OCI-LY7 (cell line): ENCODE data around the gene ANKRD33B. TPM values are rescaled to one million over a fixed set of nuclear protein-coding genes. Genes with fewer than 3 reads are reported as not detected.
A peak's percentile ranks its signal among the peaks of the same experiment; 100 is the strongest.

Experiments
- BruUV-seq: library from RNA; stranded (reverse); fragments of 400-500 nt; replicated peaks from 2 replicates; lab custom pipeline; 2021; lab: Mats Ljungman, UMichigan
- CTCF ChIA-PET: fragments of 300-600 bp; sonication (Branson Sonifier 250); formaldehyde crosslinking; loops from one replicate; lab custom pipeline; 2022; ENCODE audit warnings: antibody characterized with exemption; ENCODE audit not compliant: unreplicated experiment; lab: Charles Lee
- POLR2A ChIA-PET: fragments of 300-600 bp; sonication (Branson Sonifier 250); formaldehyde crosslinking; loops from one replicate; lab custom pipeline; 2022; ENCODE audit warnings: antibody characterized with exemption; lab: Charles Lee
- DNase-seq: peaks from one replicate; pipeline ENCODE4 v3.0.0-alpha.2; 2015; ENCODE audit warnings: low spot score
- H2AFZ ChIP-seq: fragments of 200-600 bp; sonication (generic), shearing (Covaris generic); 2 replicates; pipeline ENCODE4 v1.6.1; 2014; ENCODE audit warnings: mild to moderate bottlenecking, antibody characterized with exemption, low read length, moderate library complexity
- H3K27ac ChIP-seq: fragments of 200-600 bp; sonication (generic); 2 replicates; pipeline ENCODE4 v1.5.1; 2014; ENCODE audit warnings: mixed run types, low read depth, mild to moderate bottlenecking, moderate library complexity, low read length, inconsistent platforms; ENCODE audit not compliant: poor library complexity, severe bottlenecking
- H3K36me3 ChIP-seq: fragments of 200-600 bp; sonication (generic); 2 replicates; pipeline ENCODE4 v1.6.1; 2014; ENCODE audit warnings: mild to moderate bottlenecking, antibody characterized with exemption, low read length, moderate library complexity, mixed read lengths; ENCODE audit not compliant: insufficient read depth
- H3K4me1 ChIP-seq: fragments of 200-600 bp; sonication (generic); 2 replicates; pipeline ENCODE4 v1.5.1; 2014; ENCODE audit warnings: mild to moderate bottlenecking, low read length; ENCODE audit not compliant: insufficient read depth, poor library complexity, severe bottlenecking
- H3K4me2 ChIP-seq: fragments of 200-600 bp; sonication (generic); 2 replicates; pipeline ENCODE4 v1.6.1; 2014; ENCODE audit warnings: mild to moderate bottlenecking, low read length
- H3K4me3 ChIP-seq: fragments of 200-600 bp; sonication (generic); 2 replicates; pipeline ENCODE4 v1.5.1; 2014; ENCODE audit warnings: mild to moderate bottlenecking, low read depth, low read length; ENCODE audit not compliant: poor library complexity, severe bottlenecking
- H3K79me2 ChIP-seq: fragments of 200-600 bp; sonication (generic); 2 replicates; pipeline ENCODE4 v1.6.1; 2016; ENCODE audit warnings: low read depth, mild to moderate bottlenecking, low read length, moderate library complexity, mixed read lengths; ENCODE audit not compliant: insufficient read depth
- H3K9me2 ChIP-seq: fragments of 200-600 bp; sonication (generic); 2 replicates; pipeline ENCODE4 v1.6.1; 2016; ENCODE audit warnings: mild to moderate bottlenecking, low read length, mixed read lengths; ENCODE audit not compliant: insufficient read depth
- H3K9me3 ChIP-seq: fragments of 200-600 bp; sonication (generic); 2 replicates; pipeline ENCODE4 v1.6.1; 2014; ENCODE audit warnings: mild to moderate bottlenecking, mixed run types, low read length, mixed read lengths
- H4K20me1 ChIP-seq: fragments of 200-600 bp; sonication (generic); 2 replicates; pipeline ENCODE4 v1.6.1; 2014; ENCODE audit warnings: mild to moderate bottlenecking, antibody characterized with exemption, low read length, moderate library complexity, mixed read lengths; ENCODE audit not compliant: insufficient read depth
- CTCF ChIP-seq: fragments of 200-600 bp; sonication (generic); conservative IDR thresholded peaks from 2 replicates; pipeline ENCODE4 v1.5.1; 2014; ENCODE audit warnings: mild to moderate bottlenecking, antibody characterized with exemption, low read length, moderate library complexity, mixed read lengths
- EZH2phosphoT487 ChIP-seq: fragments of 200-600 bp; sonication (generic); IDR thresholded peaks from 2 replicates; pipeline ENCODE4 v1.6.1; 2018; ENCODE audit warnings: low read depth, borderline replicate concordance, mild to moderate bottlenecking, mixed run types, antibody characterized with exemption, low read length, moderate library complexity, mixed read lengths
- intact Hi-C: fragments of 100-400 bp; cut with micrococcal nuclease; formaldehyde crosslinking; loops from one replicate; pipeline ENCODE4 v1.10.0; 2022; ENCODE audit not compliant: unreplicated experiment
- total RNA-seq, 2 experiments: library from RNA; depleted of rRNA in 1 of 2; stranded (reverse); fragments of >200 nt in 1 of 2; shearing (Covaris generic) in 1 of 2; gene quantifications; 2 replicates each; pipeline ENCODE4 v1.2.3, GENCODE V29; 2014 to 2022

The ANKRD33B gene
- total RNA-seq, 2 experiments from 2014 or later: 5.6 to 11.4 TPM

GRCh38 chr5:10556289-10556807 is 7.5 kb upstream of the ANKRD33B start:
- Histone ChIP-seq H3K4me2 (peak overlapping the region; percentile 61), H3K4me3 (no peak overlapping the region), H3K36me3 (no peaks in the 10 kb centered on the region), H3K79me2 (no peaks in the 10 kb centered on the region), H3K27ac (no peak overlapping the region), H2AFZ (no peak overlapping the region; the same call in 1 of the 2 replicates), H4K20me1 (no peaks in the 10 kb centered on the region), H3K4me1 (peaks cover 37% of the 10 kb centered on the region), H3K9me2 (no peaks in the 10 kb centered on the region), H3K9me3 (no peaks in the 10 kb centered on the region)
- POLR2A ChIA-PET: interaction anchor here (0.6 to 0.8 kb wide), 2 partner anchors 38 to 59 kb away, joined by 3 to 4 read pairs; no protein-coding TSS in a partner anchor
- CTCF ChIA-PET: interaction anchor here (1.2 kb wide), 1 partner anchor 10 kb away, joined by 3 read pairs; no protein-coding TSS in a partner anchor
- no peak for DNase-seq
- TF ChIP-seq EZH2phosphoT487 (no peak), CTCF (no peak)
- no TSS peak for BruUV-seq
- intact Hi-C loops: no loop called here

- Histone ChIP-seq H3K79me2 (no peaks in the 10 kb centered on the region), H3K4me1 (peaks cover 41% of the 10 kb centered on the region), H4K20me1 (no peaks in the 10 kb centered on the region), H3K9me3 (no peaks in the 10 kb centered on the region), H3K4me2 (peak overlapping the region; percentile 61), H3K36me3 (no peaks in the 10 kb centered on the region), H3K9me2 (no peaks in the 10 kb centered on the region), H3K4me3 (no peak overlapping the region), H2AFZ (peak overlapping the region; percentile 11; the same call in 1 of the 2 replicates), H3K27ac (no peak overlapping the region)
- no peak for DNase-seq
- no TSS peak for BruUV-seq
- TF ChIP-seq EZH2phosphoT487: no peak
- TF ChIP-seq CTCF: no peak
- POLR2A ChIA-PET: interaction anchor here (0.8 to 1.5 kb wide), 3 partner anchors 9 to 51 kb away, joined by 3 to 5 read pairs (median 3); no protein-coding TSS in a partner anchor
- intact Hi-C loops: no loop called here
- CTCF ChIA-PET: interaction anchor here (1.2 kb wide), 1 partner anchor 11 kb away, joined by 3 read pairs; no protein-coding TSS in a partner anchor
These were observed 6.8 kb upstream of the ANKRD33B start for GRCh38 chr5:10556893-10557746.
